CD4-positive, CD25-positive, alpha-beta regulatory T cell (primary cell): ENCODE measurements around the gene UBE2U. TPM values are rescaled to one million over a fixed set of nuclear protein-coding genes. Genes with fewer than 3 reads are reported as not detected.
"Not testable (repeated sequence)": the region's sequence is repeated elsewhere in the genome, so short reads cannot be mapped to it uniquely, and the experiment has no call there.

Source experiments
- ATAC-seq, 2 donors: fragments of 150-1000 bp; cut with Tn5 transposase; one replicate each; pipeline ENCODE4 v1.10.0; 2021; ENCODE audit warnings: low read depth in 2 of 2, moderate number of reproducible peaks in 2 of 2, moderate library complexity in 1 of 2
- DNase-seq, 3 donors: peaks; one replicate each; pipeline versions ENCODE4 v3.0.0 to v3.0.0-alpha.2; 2012 to 2022; ENCODE audit warnings: mixed read lengths in 1 of 3
- H3K27ac ChIP-seq: one replicate; pipeline ENCODE4 v1.7.0; 2013; ENCODE audit warnings: mild to moderate bottlenecking, low read length; ENCODE audit not compliant: insufficient read depth, poor library complexity, severe bottlenecking
- H3K27me3 ChIP-seq: one replicate; pipeline ENCODE4 v1.7.0; 2013; ENCODE audit warnings: low read length; ENCODE audit not compliant: control insufficient read depth, insufficient read depth
- H3K36me3 ChIP-seq: one replicate; pipeline ENCODE4 v1.7.0; 2013; ENCODE audit warnings: mild to moderate bottlenecking, low read length, moderate library complexity; ENCODE audit not compliant: control insufficient read depth, insufficient read depth
- H3K4me1 ChIP-seq: 2 replicates; pipeline ENCODE4 v1.7.0; 2013; ENCODE audit warnings: mild to moderate bottlenecking, low read length; ENCODE audit not compliant: insufficient read depth, control insufficient read depth, poor library complexity, severe bottlenecking
- H3K4me3 ChIP-seq: one replicate; pipeline ENCODE4 v1.7.0; 2013; ENCODE audit warnings: low read depth, mild to moderate bottlenecking, low read length, moderate library complexity
- H3K9me3 ChIP-seq, 2 experiments: 1 replicate in 1 of 2; 2 replicates in 1 of 2; pipeline ENCODE4 v1.7.0; 2013; ENCODE audit warnings: low read length in 2 of 2, mild to moderate bottlenecking in 1 of 2, moderate library complexity in 1 of 2; ENCODE audit not compliant: control insufficient read depth in 2 of 2
- H3K27ac Mint-ChIP-seq, 3 donors: one replicate each; pipeline ENCODE4 v1.8.0; 2020 to 2022; ENCODE audit warnings: mild to moderate bottlenecking in 3 of 3, mixed read lengths in 3 of 3, moderate library complexity in 2 of 3
- H3K27me3 Mint-ChIP-seq: one replicate; pipeline ENCODE4 v1.8.0; 2022; ENCODE audit warnings: mild to moderate bottlenecking, mixed read lengths
- H3K36me3 Mint-ChIP-seq: one replicate; pipeline ENCODE4 v1.8.0; 2020; ENCODE audit warnings: mixed read lengths
- H3K4me1 Mint-ChIP-seq, 4 donors: one replicate each; pipeline ENCODE4 v1.8.0; 2020 to 2022; ENCODE audit warnings: mixed read lengths in 4 of 4, mild to moderate bottlenecking in 1 of 4
- H3K4me3 Mint-ChIP-seq, 4 donors: one replicate each; pipeline ENCODE4 v1.8.0; 2020 to 2022; ENCODE audit warnings: mild to moderate bottlenecking in 4 of 4, mixed read lengths in 4 of 4, moderate library complexity in 3 of 4
- H3K9me3 Mint-ChIP-seq, 7 donors: one replicate each; pipeline ENCODE4 v1.8.0; 2020 to 2022; ENCODE audit warnings: mixed read lengths in 7 of 7, mild to moderate bottlenecking in 3 of 7, moderate library complexity in 2 of 7
- polyA plus RNA-seq, 4 donors: library from polyadenylated mRNA; unstranded; fragments of 300-500 nt; fragmentation: Illumina TruSeq; gene quantifications; one replicate each; pipeline ENCODE4 v1.2.3, GENCODE V29; 2021
- total RNA-seq: library from RNA; stranded (reverse); gene quantifications from one replicate; pipeline ENCODE4 v1.2.3, GENCODE V29; 2022

The UBE2U gene
- total and polyA plus RNA-seq, 5 donors from 2014 or later: not detected

GRCh38 chr1:64212031-64212430 lies 8.6 kb downstream of the UBE2U start:
- Mint-ChIP-seq H3K27me3 (peaks cover 14% of the 10 kb centered on the region), H3K9me3 (peaks cover 0 to 2% (median 0%) of the 10 kb centered on the region in 7 donors), H3K27ac (no peak overlapping the region), H3K4me1 (no peaks in the 10 kb centered on the region), H3K4me3 (no peak overlapping the region), H3K36me3 (no peaks in the 10 kb centered on the region)
- H3K4me1 ChIP-seq: no peaks in the 10 kb centered on the region
- H3K9me3 ChIP-seq: no peaks in the 10 kb centered on the region
- DNase-seq (no peak), ATAC-seq (no peak)
- peaks cover 3% of the 10 kb centered on the region for H3K27me3 ChIP-seq
- H3K27ac ChIP-seq: no peak overlapping the region
- no peaks in the 10 kb centered on the region for H3K36me3 ChIP-seq
- no peak overlapping the region for H3K4me3 ChIP-seq

- ATAC-seq (no peak), DNase-seq (no peak)
- peaks cover 0 to 2% (median 0%) of the 10 kb centered on the region in 7 donors for H3K9me3 Mint-ChIP-seq
- no peak overlapping the region for H3K4me3 Mint-ChIP-seq
- peaks cover 3% of the 10 kb centered on the region for H3K27me3 ChIP-seq
- no peaks in the 10 kb centered on the region for H3K9me3 ChIP-seq
- H3K27ac Mint-ChIP-seq: no peak overlapping the region
- H3K36me3 Mint-ChIP-seq: no peaks in the 10 kb centered on the region
- no peak overlapping the region for H3K4me3 ChIP-seq
- H3K27ac ChIP-seq: no peak overlapping the region
- no peaks in the 10 kb centered on the region for H3K4me1 ChIP-seq
- H3K27me3 Mint-ChIP-seq: peaks cover 24% of the 10 kb centered on the region
- no peaks in the 10 kb centered on the region for H3K4me1 Mint-ChIP-seq
- H3K36me3 ChIP-seq: no peaks in the 10 kb centered on the region
These were observed 12.2 kb downstream of the UBE2U start for GRCh38 chr1:64215576-64215975.

- no peaks in the 10 kb centered on the region for H3K36me3 ChIP-seq
- no peaks in the 10 kb centered on the region for H3K4me1 ChIP-seq
- Mint-ChIP-seq H3K9me3 (peaks cover 0 to 2% (median 0%) of the 10 kb centered on the region in 7 donors), H3K36me3 (no peaks in the 10 kb centered on the region), H3K4me3 (no peak overlapping the region), H3K27me3 (peaks cover 16% of the 10 kb centered on the region), H3K27ac (no peak overlapping the region), H3K4me1 (peaks cover 0 to 2% (median 0%) of the 10 kb centered on the region in 4 donors)
- no peak for DNase-seq
- H3K27me3 ChIP-seq: peaks cover under 1% of the 10 kb centered on the region
- no peak for ATAC-seq
- H3K4me3 ChIP-seq: no peak overlapping the region
- H3K27ac ChIP-seq: no peak overlapping the region
- no peaks in the 10 kb centered on the region for H3K9me3 ChIP-seq
These were observed 16.8 kb downstream of the UBE2U start for GRCh38 chr1:64220241-64220640.

DNA sequence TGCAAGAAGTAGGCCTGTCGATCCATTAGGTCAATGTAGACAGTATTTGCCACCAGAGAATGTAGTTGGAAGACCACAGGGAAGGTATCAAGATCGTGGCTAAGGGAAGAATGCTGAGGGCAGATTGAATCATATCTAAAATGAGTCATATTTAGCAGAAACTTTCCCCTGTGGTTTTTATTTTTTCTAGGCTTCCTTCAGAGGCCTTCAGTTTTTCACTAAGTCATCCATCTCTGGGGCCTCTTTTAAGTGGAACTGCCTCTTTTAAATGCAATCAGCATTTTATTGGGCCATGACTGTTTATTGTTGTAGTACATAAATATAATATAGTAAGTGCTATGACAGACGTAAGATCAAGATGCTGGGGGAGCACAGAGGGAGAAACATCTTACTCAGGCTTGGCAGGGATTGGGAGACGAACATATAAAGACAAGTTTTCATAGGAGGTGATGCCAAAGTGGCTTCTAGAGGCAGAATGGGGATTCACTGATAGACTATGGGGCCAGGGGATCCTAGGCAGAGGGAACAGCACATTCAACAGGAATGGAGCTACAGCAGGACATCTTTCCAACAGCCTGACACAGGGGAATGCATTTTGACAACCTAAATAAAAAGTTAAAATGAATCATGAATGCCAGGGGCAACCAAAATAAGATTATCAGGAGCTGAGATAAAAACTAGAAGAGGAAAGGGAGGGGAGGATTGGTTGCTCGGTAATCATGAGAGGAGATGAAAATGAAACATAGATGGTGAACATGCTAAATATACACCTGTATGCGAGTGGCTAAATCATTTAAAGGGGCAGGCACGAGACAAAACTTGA lies 20.1 kb downstream of the UBE2U start:
- H3K36me3 ChIP-seq: no peaks in the 10 kb centered on the region
- no peaks in the 10 kb centered on the region for H3K4me1 ChIP-seq
- H3K9me3 Mint-ChIP-seq: peaks cover 0 to 2% (median 0%) of the 10 kb centered on the region in 7 donors
- peaks cover 10% of the 10 kb centered on the region for H3K27me3 Mint-ChIP-seq
- DNase-seq: no peak
- no peak overlapping the region for H3K4me3 Mint-ChIP-seq
- no peak overlapping the region for H3K4me3 ChIP-seq
- no peaks in the 10 kb centered on the region for H3K36me3 Mint-ChIP-seq
- H3K4me1 Mint-ChIP-seq: peaks cover 0 to 2% (median 0%) of the 10 kb centered on the region in 4 donors
- no peaks in the 10 kb centered on the region for H3K9me3 ChIP-seq
- H3K27me3 ChIP-seq: peaks cover 5% of the 10 kb centered on the region
- no peak overlapping the region for H3K27ac Mint-ChIP-seq
- H3K27ac ChIP-seq: no peak overlapping the region
- ATAC-seq: no peak

- ATAC-seq: not testable (repeated sequence)
These were observed 20.8 kb downstream of the UBE2U start for GRCh38 chr1:64224236-64224635.

GRCh38 chr1:64228167-64228957 lies 24.9 kb downstream of the UBE2U start:
- Histone ChIP-seq H3K4me1 (no peaks in the 10 kb centered on the region), H3K27me3 (peaks cover 5% of the 10 kb centered on the region), H3K9me3 (no peaks in the 10 kb centered on the region), H3K4me3 (no peak overlapping the region), H3K27ac (no peak overlapping the region), H3K36me3 (no peaks in the 10 kb centered on the region)
- Mint-ChIP-seq H3K27ac (no peak overlapping the region), H3K9me3 (no peaks in the 10 kb centered on the region), H3K4me3 (no peak overlapping the region), H3K4me1 (no peaks in the 10 kb centered on the region), H3K27me3 (no peaks in the 10 kb centered on the region), H3K36me3 (no peaks in the 10 kb centered on the region)
- no peak for DNase-seq
- no peak for ATAC-seq

More at GRCh38 chr1:64224236-64224635, 20.8 kb downstream of the UBE2U start:
- DNase-seq, H3K36me3 ChIP-seq, H3K36me3 Mint-ChIP-seq, H3K4me1 Mint-ChIP-seq, H3K9me3 Mint-ChIP-seq, H3K9me3 ChIP-seq, H3K27ac ChIP-seq, H3K4me1 ChIP-seq, H3K4me3 ChIP-seq, H3K27me3 ChIP-seq, H3K4me3 Mint-ChIP-seq, H3K27me3 Mint-ChIP-seq, H3K27ac Mint-ChIP-seq: not testable (repeated sequence)

- H3K36me3 ChIP-seq: no peaks in the 10 kb centered on the region
- H3K27ac Mint-ChIP-seq: no peak overlapping the region
- H3K4me3 ChIP-seq: no peak overlapping the region
- no peak overlapping the region for H3K4me3 Mint-ChIP-seq
- no peaks in the 10 kb centered on the region for H3K4me1 ChIP-seq
- peaks cover 8% of the 10 kb centered on the region for H3K27me3 ChIP-seq
- ATAC-seq (no peak), DNase-seq (no peak)
- no peaks in the 10 kb centered on the region for H3K4me1 Mint-ChIP-seq
- no peaks in the 10 kb centered on the region for H3K9me3 Mint-ChIP-seq
- H3K27ac ChIP-seq: no peak overlapping the region
- no peaks in the 10 kb centered on the region for H3K36me3 Mint-ChIP-seq
- no peaks in the 10 kb centered on the region for H3K27me3 Mint-ChIP-seq
- no peaks in the 10 kb centered on the region for H3K9me3 ChIP-seq
These were observed 25.9 kb downstream of the UBE2U start for GRCh38 chr1:64229307-64229706.
